Aorta (tissue), 5 donors: Measurements from ENCODE around the gene GIPC3. TPM values are rescaled to one million over a fixed set of nuclear protein-coding genes. Genes with fewer than 3 reads are reported as not detected.

ENCODE experiments used
- ATAC-seq: fragments of 200-7000 bp; cut with Tn5 transposase; one replicate; pipeline ENCODE4 v1.9.1; 2022; ENCODE audit warnings: moderate library complexity; ENCODE audit not compliant: low FRiP score
- DNase-seq, 2 donors: peaks; one replicate each; pipeline ENCODE4 v3.0.0-alpha.2; 2020
- H3K27ac ChIP-seq, 2 donors: one replicate each; pipeline ENCODE4 v1.5.1; 2013; ENCODE audit warnings: low read length in 2 of 2, mild to moderate bottlenecking in 2 of 2, moderate library complexity in 2 of 2, control low read depth in 1 of 2, inconsistent platforms in 1 of 2, low read depth in 1 of 2
- H3K27me3 ChIP-seq, 2 donors: one replicate each; pipeline ENCODE4 v1.6.1; 2013; ENCODE audit warnings: control low read depth in 1 of 2, low read length in 1 of 2, mild to moderate bottlenecking in 1 of 2, moderate library complexity in 1 of 2; ENCODE audit not compliant: insufficient read depth in 2 of 2, control insufficient read depth in 1 of 2
- H3K36me3 ChIP-seq, 2 donors: one replicate each; pipeline ENCODE4 v1.6.1; 2013; ENCODE audit warnings: control low read depth in 1 of 2, low read length in 1 of 2, mild to moderate bottlenecking in 1 of 2; ENCODE audit not compliant: insufficient read depth in 2 of 2, control insufficient read depth in 1 of 2
- H3K4me1 ChIP-seq, 2 donors: one replicate each; pipeline ENCODE4 v1.6.1; 2013; ENCODE audit warnings: low read length in 2 of 2, control low read depth in 1 of 2, mild to moderate bottlenecking in 1 of 2, moderate library complexity in 1 of 2; ENCODE audit not compliant: insufficient read depth in 2 of 2, control insufficient read depth in 1 of 2
- H3K4me3 ChIP-seq, 2 donors: one replicate each; pipeline ENCODE4 v1.5.1; 2013; ENCODE audit warnings: low read length in 2 of 2, control low read depth in 1 of 2, mild to moderate bottlenecking in 1 of 2
- H3K9me3 ChIP-seq: one replicate; pipeline ENCODE4 v1.6.1; 2013; ENCODE audit warnings: mild to moderate bottlenecking, low read length; ENCODE audit not compliant: control insufficient read depth
- WGBS, 2 donors: extraction: QIAGEN DNeasy Blood & Tissue Kit; methylation state at CpG; one replicate each; pipeline ENCODE4 v1.1.7; 2013; 5-methylcytosine and 5-hydroxymethylcytosine counted together
- intact Hi-C, 2 donors: fragments of 100-400 bp; cut with DNase I; formaldehyde crosslinking; loops; one replicate each; pipeline versions ENCODE4 v1.14.2 to v1.15.0; 2022
- polyA plus RNA-seq, 2 donors: library from polyadenylated mRNA; stranded (reverse); fragments of 200-250 nt; gene quantifications; one replicate each; pipeline ENCODE4 v1.2.3, GENCODE V29; 2013
- total RNA-seq, 2 donors: library from RNA; stranded (reverse); fragmentation: NEBNext Ultra II Directional; extraction: Animal tissue kit (Norgen Biotek cat#: 25700); gene quantifications; one replicate each; pipeline ENCODE4 v1.2.1, GENCODE V29; 2021
- donor health status: healthy with polysubstance abuse.
- donor health status: Bipolar disorder and iron deficiency.
- donor health status: DM: no; HTN: no; CAD: no.
- donor health status: DM: no; HTN: no; CAD: no.
- donor health status: DM: yes; HTN: yes; CAD: no.

Gene GIPC3
- total and polyA plus RNA-seq, 4 donors = 0.50 to 5.0 (median 2.0) TPM

DNA sequence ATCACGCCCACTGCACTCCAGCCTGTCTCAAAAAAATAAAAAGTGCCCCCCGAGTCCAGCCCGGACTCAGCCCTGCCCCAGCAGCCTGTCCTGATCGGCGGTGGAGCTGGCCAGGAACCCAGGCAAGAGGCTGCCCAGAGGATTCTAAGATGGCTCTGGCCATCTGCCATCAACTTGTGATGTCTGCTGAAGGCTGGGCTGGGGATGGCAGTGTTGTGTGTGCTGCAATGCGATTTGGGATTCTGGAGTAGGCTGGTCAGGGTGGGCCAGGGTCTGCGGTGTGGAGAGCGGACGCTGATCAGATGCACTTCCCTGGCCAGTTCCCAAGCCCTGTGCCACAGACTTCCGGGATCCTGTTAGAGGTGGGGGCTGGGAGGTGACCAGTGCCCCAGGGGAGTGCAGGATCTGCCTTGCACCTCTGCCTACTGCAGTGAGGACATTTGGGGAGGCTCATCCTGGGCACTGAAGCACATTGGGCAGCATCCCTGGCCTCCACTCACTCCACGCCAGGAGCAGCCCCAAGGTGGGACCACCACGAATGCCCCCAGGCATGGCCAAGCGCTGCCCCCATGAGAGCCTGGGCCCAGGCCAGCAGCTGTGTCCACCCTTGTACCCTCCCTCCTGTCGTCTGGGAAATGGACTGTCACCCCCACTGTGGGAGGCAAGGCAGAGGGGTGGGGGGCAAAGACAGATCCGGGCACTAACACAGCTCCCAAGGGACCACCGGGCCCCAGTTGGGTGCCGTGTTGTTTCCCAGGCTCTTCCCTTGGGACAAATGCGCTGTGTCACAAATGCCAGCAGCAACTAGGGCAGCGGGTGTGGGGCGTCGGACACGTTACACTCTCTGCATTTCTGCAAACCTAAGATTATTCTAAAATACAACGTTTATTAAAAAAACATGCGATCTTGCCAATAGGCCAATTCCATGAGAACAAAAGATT is 24.8 kb downstream of the GIPC3 start:
- WGBS, 2 donors = 19 to 28% methylated on average over 24 of the region's 24 CpGs
- Histone ChIP-seq H3K9me3 (no peaks in the 10 kb centered on the region), H3K27me3 (no peaks in the 10 kb centered on the region), H3K27ac (peak overlapping the region in 1 of 2 donors; percentile 55), H3K4me3 (no peak overlapping the region), H3K36me3 (no peaks in the 10 kb centered on the region), H3K4me1 (no peaks in the 10 kb centered on the region)
- no peak for ATAC-seq
- intact Hi-C loops = loop anchor here in 1 of 2 donors (5.0 to 10.0 kb wide), 2 partner anchors 38 to 305 kb away; partner anchors contain the start of gene HMG20B
- DNase-seq = peak; percentile 63 to 76

DNA sequence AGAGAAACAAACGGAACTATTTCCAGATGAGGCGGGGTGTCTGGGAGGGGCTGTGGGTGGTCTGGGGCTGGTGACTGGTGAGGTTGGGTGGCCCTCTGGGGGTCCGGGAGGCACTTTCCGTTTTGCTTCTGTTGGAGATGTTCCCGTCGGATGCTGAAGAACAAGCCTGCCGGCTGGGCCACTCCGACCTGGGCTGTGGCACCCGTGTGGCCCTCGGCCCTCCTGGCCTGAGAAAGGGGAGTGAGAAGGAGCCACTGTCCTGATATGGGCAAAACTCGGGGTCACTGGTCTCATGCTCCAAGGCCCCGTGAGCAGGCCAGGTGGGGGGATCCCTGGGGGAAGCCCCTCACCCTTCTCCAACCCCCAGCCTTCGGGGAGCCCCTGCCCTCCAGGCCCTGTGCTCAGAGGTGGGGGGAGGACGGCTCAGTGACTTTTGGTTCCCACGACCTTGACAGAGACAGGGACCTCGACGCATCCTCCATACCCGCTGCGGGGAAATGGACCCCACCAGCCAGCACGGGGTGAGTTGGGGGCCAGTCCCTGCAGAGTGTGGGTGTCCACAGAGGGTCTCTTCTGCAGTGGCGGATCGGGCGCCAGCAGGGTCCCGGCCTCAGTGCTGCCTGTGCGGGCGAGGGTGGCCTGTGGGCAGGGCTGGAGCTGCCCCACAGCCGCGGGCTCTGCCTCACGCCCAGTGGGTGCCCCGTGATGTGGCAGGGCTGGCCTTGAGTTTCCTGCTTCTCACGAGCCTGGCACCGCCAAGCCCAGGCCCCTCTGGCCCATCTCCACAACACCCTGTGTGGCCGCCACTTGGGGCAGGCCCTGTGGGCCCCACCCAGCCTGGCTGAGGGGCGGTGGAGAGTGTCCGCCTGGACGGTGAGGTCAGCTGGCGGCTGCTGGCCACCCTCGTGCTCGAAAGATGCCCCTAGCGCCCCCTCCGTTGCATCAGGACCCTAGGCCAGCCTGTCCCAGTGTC is 25.8 kb downstream of the GIPC3 start:
- intact Hi-C loops = loop anchor here in 1 of 2 donors (10.0 kb wide), 1 partner anchor 306 kb away; no protein-coding TSS in a partner anchor
- H3K9me3 ChIP-seq = no peaks in the 10 kb centered on the region
- no peaks in the 10 kb centered on the region for H3K27me3 ChIP-seq
- peak; percentile 49 to 74 for DNase-seq
- no peaks in the 10 kb centered on the region for H3K36me3 ChIP-seq
- H3K27ac ChIP-seq = peak overlapping the region in 1 of 2 donors; percentile 23
- no peak for ATAC-seq
- no peak overlapping the region for H3K4me3 ChIP-seq
- WGBS, 2 donors = 62 to 69% methylated on average over 38 to 41 of the region's 41 CpGs
- H3K4me1 ChIP-seq = no peaks in the 10 kb centered on the region

DNA sequence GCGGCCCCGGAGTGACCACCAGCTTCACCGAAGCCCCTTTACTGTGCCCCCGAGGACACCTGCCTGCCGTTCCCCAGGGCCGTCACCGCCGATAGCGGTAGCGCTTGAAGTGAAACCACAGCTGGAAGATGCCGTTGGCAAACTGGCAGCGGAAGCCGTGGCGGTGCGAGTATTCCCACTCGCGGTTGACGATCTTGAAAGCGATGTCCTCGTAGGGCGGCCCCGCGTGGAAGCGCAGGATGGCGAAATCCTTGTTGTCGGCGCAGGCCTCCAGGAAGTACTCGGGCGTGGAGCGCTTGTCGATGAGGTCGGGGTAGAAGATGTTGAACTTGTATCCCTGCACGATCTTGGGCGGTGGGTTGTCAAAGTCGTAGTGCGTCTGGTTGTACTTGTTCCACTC is 26.6 kb downstream of the GIPC3 start:
- Histone ChIP-seq H3K27me3 (no peaks in the 10 kb centered on the region), H3K36me3 (no peaks in the 10 kb centered on the region), H3K9me3 (no peaks in the 10 kb centered on the region), H3K27ac (no peak overlapping the region), H3K4me1 (no peaks in the 10 kb centered on the region), H3K4me3 (no peak overlapping the region)
- 96% methylated on average over 36 of the region's 36 CpGs for WGBS, 2 donors
- ATAC-seq (no peak), DNase-seq (peak; percentile 54 to 74)
- intact Hi-C loops = loop anchor here in 1 of 2 donors (10.0 kb wide), 1 partner anchor 307 kb away; no protein-coding TSS in a partner anchor

- Histone ChIP-seq H3K4me1 (no peaks in the 10 kb centered on the region), H3K27ac (no peak overlapping the region)
- intact Hi-C loops = loop anchor here in 1 of 2 donors (10.0 kb wide), 1 partner anchor 308 kb away; no protein-coding TSS in a partner anchor
These were observed 27.1 kb downstream of the GIPC3 start for GRCh38 chr19:3612330-3612729.

GRCh38 chr19:3612901-3613741 is 27.8 kb downstream of the GIPC3 start:
- no peaks in the 10 kb centered on the region for H3K4me1 ChIP-seq
- no peaks in the 10 kb centered on the region for H3K27me3 ChIP-seq
- no peak overlapping the region for H3K27ac ChIP-seq
- H3K4me3 ChIP-seq = no peak overlapping the region
- DNase-seq = peak; percentile 52 to 80
- no peak for ATAC-seq
- H3K9me3 ChIP-seq = no peaks in the 10 kb centered on the region
- intact Hi-C loops = loop anchor here in 1 of 2 donors (10.0 kb wide), 1 partner anchor 308 kb away; no protein-coding TSS in a partner anchor
- H3K36me3 ChIP-seq = no peaks in the 10 kb centered on the region
- 85 to 88% methylated on average over 76 to 79 of the region's 79 CpGs for WGBS, 2 donors

More at GRCh38 chr19:3612330-3612729, 27.1 kb downstream of the GIPC3 start:
- WGBS, 2 donors = 97 to 98% methylated on average over 33 of the region's 33 CpGs
- ATAC-seq = no peak
- Histone ChIP-seq H3K36me3 (no peaks in the 10 kb centered on the region), H3K9me3 (no peaks in the 10 kb centered on the region), H3K4me3 (no peak overlapping the region), H3K27me3 (no peaks in the 10 kb centered on the region)
- DNase-seq = peak; percentile 41 to 74

DNA sequence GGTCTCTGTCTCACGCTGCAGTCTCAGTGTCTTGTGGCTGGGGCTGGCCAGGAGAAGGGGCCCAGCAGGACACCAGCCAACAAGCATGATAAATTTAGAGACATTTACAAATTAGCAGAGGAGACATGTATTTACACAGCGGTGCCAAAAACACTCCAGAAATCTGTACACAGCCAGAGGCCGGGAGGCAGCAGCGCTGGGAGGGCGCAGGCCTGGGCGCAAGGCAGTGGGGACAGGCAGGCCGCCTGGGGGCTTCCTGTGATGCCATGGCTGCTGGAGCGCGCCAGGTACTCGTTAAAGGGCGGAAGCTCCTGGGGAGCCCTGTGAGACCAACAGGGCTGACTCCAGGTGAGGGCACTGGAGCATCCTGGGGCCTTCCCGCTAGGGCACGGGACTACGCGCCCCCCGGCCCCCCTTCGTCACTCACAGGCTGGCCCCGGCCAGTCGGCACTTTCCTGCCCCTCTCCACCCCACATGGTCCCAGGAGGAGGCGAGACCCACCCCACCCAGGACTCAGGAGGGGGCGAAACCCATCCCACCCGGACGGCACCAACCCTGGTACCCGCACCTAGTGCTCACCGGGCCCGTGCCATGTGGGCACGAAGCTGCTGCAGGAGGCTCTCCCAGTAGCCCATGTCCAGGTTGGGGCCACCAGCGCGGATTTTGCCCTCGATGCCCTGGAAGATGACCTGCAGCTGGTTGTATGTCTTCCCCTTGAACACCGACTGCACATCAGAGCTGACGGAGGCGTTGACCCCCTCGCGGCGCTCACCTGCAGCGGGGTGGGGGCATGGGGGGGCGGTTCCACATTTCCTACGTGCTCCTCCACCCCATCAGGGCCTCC is 28.8 kb downstream of the GIPC3 start:
- intact Hi-C loops = loop anchor here in 1 of 2 donors (10.0 kb wide), 1 partner anchor 309 kb away; no protein-coding TSS in a partner anchor
- Histone ChIP-seq H3K27ac (no peak overlapping the region), H3K4me3 (no peak overlapping the region), H3K4me1 (no peaks in the 10 kb centered on the region), H3K9me3 (no peaks in the 10 kb centered on the region), H3K36me3 (no peaks in the 10 kb centered on the region), H3K27me3 (no peaks in the 10 kb centered on the region)
- 75 to 83% methylated on average over 33 to 39 of the region's 39 CpGs for WGBS, 2 donors
- no peak for ATAC-seq
- DNase-seq = peak in 1 of 2 donors; percentile 42

- ATAC-seq (no peak), DNase-seq (peak in 1 of 2 donors; percentile 60)
- intact Hi-C loops = loop anchor here in 1 of 2 donors (10.0 kb wide), 1 partner anchor 310 kb away; no protein-coding TSS in a partner anchor
- H3K27me3 ChIP-seq = no peaks in the 10 kb centered on the region
- H3K9me3 ChIP-seq = no peaks in the 10 kb centered on the region
- WGBS, 2 donors = 87 to 91% methylated on average over 17 to 18 of the region's 18 CpGs
- H3K4me3 ChIP-seq = no peak overlapping the region
- H3K4me1 ChIP-seq = no peaks in the 10 kb centered on the region
- H3K36me3 ChIP-seq = no peaks in the 10 kb centered on the region
- H3K27ac ChIP-seq = no peak overlapping the region
These were observed 29.7 kb downstream of the GIPC3 start for GRCh38 chr19:3614858-3615505.
